Effector CD4-positive, alpha-beta T cell (primary cell): Measurements from ENCODE around the gene BBLN.
A peak's percentile ranks its signal among the peaks of the same experiment; 100 is the strongest.
"Not testable (repeated sequence)": the region's sequence is repeated elsewhere in the genome, so short reads cannot be mapped to it uniquely, and the experiment has no call there.

Source experiments
- DNase-seq: peaks from one replicate; pipeline ENCODE4 v3.0.0-alpha.2; 2020
- total RNA-seq: gene quantifications from one replicate; lab custom pipeline; 2026; lab: John Stamatoyannopoulos, UW

The BBLN gene
- total RNA-seq = 36.4 reads per million, percentile 61 among the genes with 10 or more reads in this experiment

GRCh38 chr9:128159784-128160602 lies at the start of gene BBLN:
Gene BBLN, plus strand, starts transcription at chr9:128160265. Its CDS starts 143 bp downstream, at chr9:128160408.
- DNase-seq = peak; percentile 89

- DNase-seq = not testable (repeated sequence)
These were observed 48.3 kb upstream of the BBLN start for GRCh38 chr9:128111726-128112125.

GRCh38 chr9:128113526-128114325 lies 46.3 kb upstream of the BBLN start:
- DNase-seq = no peak

- no peak for DNase-seq
These were observed 45.5 kb upstream of the BBLN start for GRCh38 chr9:128114326-128115186.

- no peak for DNase-seq
These were observed 44.6 kb upstream of the BBLN start for GRCh38 chr9:128115187-128116103.

- no peak for DNase-seq
These were observed 43.7 kb upstream of the BBLN start for GRCh38 chr9:128116104-128117083.

- DNase-seq = peak; percentile 98
These were observed 42.2 kb upstream of the BBLN start for GRCh38 chr9:128117613-128118471.

- DNase-seq = no peak
These were observed 41.6 kb upstream of the BBLN start for GRCh38 chr9:128118472-128118857.

- no peak for DNase-seq
These were observed 40.9 kb upstream of the BBLN start for GRCh38 chr9:128118971-128119665.

- DNase-seq = no peak
These were observed 39.9 kb upstream of the BBLN start for GRCh38 chr9:128120061-128120740.

GRCh38 chr9:128120741-128121465 lies 39.2 kb upstream of the BBLN start:
- no peak for DNase-seq

GRCh38 chr9:128121466-128121810 lies 38.6 kb upstream of the BBLN start:
- no peak for DNase-seq

GRCh38 chr9:128121924-128122808 lies 37.9 kb upstream of the BBLN start:
- DNase-seq = no peak

- no peak for DNase-seq
These were observed 37.3 kb upstream of the BBLN start for GRCh38 chr9:128122809-128123175.

GRCh38 chr9:128123451-128124080 lies 36.5 kb upstream of the BBLN start:
- no peak for DNase-seq

GRCh38 chr9:128124451-128124850 lies 35.6 kb upstream of the BBLN start:
- DNase-seq = no peak
